GM12891 (cell line): Measurements from ENCODE around the gene TMEM135.

Experiments
- POLR2A ChIP-seq: IDR thresholded peaks from 2 replicates; pipeline ENCODE4 v1.6.1; 2011; ENCODE audit warnings: low read depth, low read length, control low read depth
- POLR2AphosphoS5 ChIP-seq: IDR thresholded peaks from 2 replicates; pipeline ENCODE4 v1.6.1; 2011; ENCODE audit warnings: low read depth, low read length, control low read depth
- POU2F2 ChIP-seq: IDR thresholded peaks from 2 replicates; pipeline ENCODE4 v1.6.1; 2011; ENCODE audit warnings: low read depth, mild to moderate bottlenecking, control low read depth, low read length, moderate library complexity
- SPI1 ChIP-seq: IDR thresholded peaks from 2 replicates; pipeline ENCODE4 v1.6.1; 2011; ENCODE audit warnings: low read depth, low read length, control low read depth
- TAF1 ChIP-seq: IDR thresholded peaks from 2 replicates; pipeline ENCODE4 v1.6.1; 2011; ENCODE audit warnings: low read depth, low read length, control low read depth

GRCh38 chr11:87298155-87298554, 260.4 kb downstream of the TMEM135 start:
- TF ChIP-seq TAF1 (no peak), POLR2A (no peak), POLR2AphosphoS5 (no peak), SPI1 (no peak), POU2F2 (no peak)
